Hepatocyte (in vitro differentiated cells): Measurements from ENCODE around the gene PRCD. TPM values are rescaled to one million over a fixed set of nuclear protein-coding genes. Genes with fewer than 3 reads are reported as not detected.

Experiments
- DNase-seq: peaks from one replicate; pipeline ENCODE4 v3.0.0-alpha.2; 2016; ENCODE audit warnings: low spot score
- H2AFZ ChIP-seq: fragments of 200-600 bp; sonication (generic); 2 replicates; pipeline ENCODE4 v1.6.0; 2016; ENCODE audit warnings: antibody characterized with exemption, mild to moderate bottlenecking
- H3K27ac ChIP-seq: fragments of 200-600 bp; sonication (generic); 2 replicates; pipeline ENCODE4 v1.5.1; 2016; ENCODE audit warnings: mild to moderate bottlenecking
- H3K27me3 ChIP-seq: fragments of 200-600 bp; sonication (generic); 2 replicates; pipeline ENCODE4 v1.6.1; 2016
- H3K36me3 ChIP-seq: fragments of 200-600 bp; sonication (generic); replicated peaks from 2 replicates; pipeline ENCODE4 v1.5.1; 2016; ENCODE audit warnings: low read depth; ENCODE audit not compliant: insufficient read depth
- H3K4me1 ChIP-seq: fragments of 200-600 bp; sonication (generic); 2 replicates; pipeline ENCODE4 v1.5.1; 2016; ENCODE audit warnings: mild to moderate bottlenecking, moderate library complexity; ENCODE audit not compliant: insufficient read depth
- H3K4me2 ChIP-seq: fragments of 200-600 bp; sonication (generic); 2 replicates; pipeline ENCODE4 v1.6.0; 2016
- H3K4me3 ChIP-seq: fragments of 200-600 bp; sonication (generic); 2 replicates; pipeline ENCODE4 v1.5.1; 2016; ENCODE audit warnings: mild to moderate bottlenecking
- H3K79me2 ChIP-seq: fragments of 200-600 bp; sonication (generic); 2 replicates; pipeline ENCODE4 v1.6.0; 2017; ENCODE audit warnings: mild to moderate bottlenecking
- H3K9me2 ChIP-seq: fragments of 200-600 bp; sonication (generic); replicated peaks from 2 replicates; pipeline ENCODE4 v1.6.0; 2017; ENCODE audit warnings: mild to moderate bottlenecking; ENCODE audit not compliant: insufficient read depth
- H3K9me3 ChIP-seq: fragments of 200-600 bp; sonication (generic); 2 replicates; pipeline ENCODE4 v1.5.1; 2016; ENCODE audit warnings: low read depth, mild to moderate bottlenecking
- H4K20me1 ChIP-seq: fragments of 200-600 bp; sonication (generic); 2 replicates; pipeline ENCODE4 v1.6.0; 2016; ENCODE audit warnings: mild to moderate bottlenecking; ENCODE audit not compliant: insufficient read depth, poor library complexity, severe bottlenecking
- CTCF ChIP-seq: fragments of 200-600 bp; sonication (generic); IDR thresholded peaks from 2 replicates; pipeline ENCODE4 v1.5.1; 2016; ENCODE audit warnings: antibody characterized with exemption, mild to moderate bottlenecking; ENCODE audit not compliant: poor library complexity
- EZH2 ChIP-seq: fragments of 200-600 bp; sonication (generic); IDR thresholded peaks from 2 replicates; pipeline ENCODE4 v1.6.1; 2016; ENCODE audit warnings: antibody characterized with exemption, mild to moderate bottlenecking, borderline replicate concordance
- EZH2phosphoT487 ChIP-seq: fragments of 200-600 bp; sonication (generic); IDR thresholded peaks from one replicate; pipeline ENCODE4 v1.6.1; 2018; ENCODE audit warnings: antibody characterized with exemption, mild to moderate bottlenecking, low read depth, moderate library complexity; ENCODE audit not compliant: unreplicated experiment, severe bottlenecking
- WGBS: methylation state at CpG from one replicate; pipeline ENCODE4 v1.1.6; 2016; ENCODE audit warnings: low lambda C conversion rate; ENCODE audit errors: missing lambda C conversion rate; 5-methylcytosine and 5-hydroxymethylcytosine counted together
- polyA plus RNA-seq: library from polyadenylated mRNA; unstranded; fragments of >200 nt; fragmentation: Nextera tagmentation; extraction: Ambion mirVana; gene quantifications from 2 replicates; pipeline ENCODE4 v1.2.1, GENCODE V29; 2016
- total RNA-seq: library from RNA; depleted of rRNA; stranded (reverse); fragments of >200 nt; gene quantifications from 2 replicates; pipeline ENCODE4 v1.2.3, GENCODE V29; 2014

Gene PRCD
- total and polyA plus RNA-seq, 2 experiments from 2014 or later: 2.0 to 10.2 TPM

GRCh38 chr17:76567634-76568432, 28.0 kb downstream of the PRCD start:
- Histone ChIP-seq H2AFZ (no peak overlapping the region), H3K79me2 (peaks cover 9% of the 10 kb centered on the region), H4K20me1 (peaks cover 8% of the 10 kb centered on the region), H3K36me3 (no peaks in the 10 kb centered on the region), H3K4me3 (no peak overlapping the region), H3K27me3 (no peaks in the 10 kb centered on the region), H3K4me1 (peaks cover 9% of the 10 kb centered on the region), H3K27ac (peak overlapping the region; percentile 81), H3K9me3 (no peaks in the 10 kb centered on the region), H3K4me2 (no peak overlapping the region), H3K9me2 (no peaks in the 10 kb centered on the region)
- TF ChIP-seq CTCF (no peak), EZH2phosphoT487 (no peak), EZH2 (no peak)
- WGBS: 79% methylated on average over 14 of the region's 14 CpGs
- DNase-seq: peak; percentile 64

GRCh38 chr17:76568811-76569221, 29.0 kb downstream of the PRCD start:
- H2AFZ ChIP-seq: no peak overlapping the region
- WGBS: 72% methylated on average over 4 of the region's 19 CpGs
- no peak overlapping the region for H3K4me3 ChIP-seq
- TF ChIP-seq EZH2phosphoT487: no peak
- no peak for TF ChIP-seq CTCF
- H3K9me3 ChIP-seq: no peaks in the 10 kb centered on the region
- no peaks in the 10 kb centered on the region for H3K27me3 ChIP-seq
- H3K79me2 ChIP-seq: peaks cover 9% of the 10 kb centered on the region
- peaks cover 9% of the 10 kb centered on the region for H3K4me1 ChIP-seq
- H3K27ac ChIP-seq: no peak overlapping the region
- no peaks in the 10 kb centered on the region for H3K36me3 ChIP-seq
- H3K4me2 ChIP-seq: no peak overlapping the region
- DNase-seq: no peak
- H4K20me1 ChIP-seq: peaks cover 8% of the 10 kb centered on the region
- no peaks in the 10 kb centered on the region for H3K9me2 ChIP-seq

GRCh38 chr17:76569607-76570279, 29.9 kb downstream of the PRCD start:
- Histone ChIP-seq H3K4me3 (no peak overlapping the region), H2AFZ (no peak overlapping the region), H3K27ac (no peak overlapping the region), H3K4me1 (peaks cover 6% of the 10 kb centered on the region), H3K36me3 (no peaks in the 10 kb centered on the region), H3K4me2 (no peak overlapping the region), H3K79me2 (peaks cover 9% of the 10 kb centered on the region), H3K9me3 (no peaks in the 10 kb centered on the region), H4K20me1 (peaks cover 8% of the 10 kb centered on the region), H3K9me2 (no peaks in the 10 kb centered on the region), H3K27me3 (no peaks in the 10 kb centered on the region)
- no peak for TF ChIP-seq EZH2phosphoT487
- no peak for TF ChIP-seq CTCF
- TF ChIP-seq EZH2: no peak
- DNase-seq: no peak
- 72% methylated on average over 15 of the region's 18 CpGs for WGBS
